B cell (primary cell): ENCODE measurements around the gene PIAS4.

Experiments used
- EZH2 ChIP-seq: IDR thresholded peaks from 2 replicates; pipeline ENCODE4 v1.6.1; 2012; ENCODE audit warnings: borderline replicate concordance, low read depth, mild to moderate bottlenecking, moderate library complexity, low read length; ENCODE audit not compliant: insufficient read depth, poor library complexity, severe bottlenecking
- TF ChIP-seq, protein P1 (sequence below): fragments of 200-600 bp; IDR thresholded peaks from one replicate; pipeline ENCODE4 v1.8.0; 2022; ENCODE audit warnings: antibody characterized with exemption, mild to moderate bottlenecking

DNA sequence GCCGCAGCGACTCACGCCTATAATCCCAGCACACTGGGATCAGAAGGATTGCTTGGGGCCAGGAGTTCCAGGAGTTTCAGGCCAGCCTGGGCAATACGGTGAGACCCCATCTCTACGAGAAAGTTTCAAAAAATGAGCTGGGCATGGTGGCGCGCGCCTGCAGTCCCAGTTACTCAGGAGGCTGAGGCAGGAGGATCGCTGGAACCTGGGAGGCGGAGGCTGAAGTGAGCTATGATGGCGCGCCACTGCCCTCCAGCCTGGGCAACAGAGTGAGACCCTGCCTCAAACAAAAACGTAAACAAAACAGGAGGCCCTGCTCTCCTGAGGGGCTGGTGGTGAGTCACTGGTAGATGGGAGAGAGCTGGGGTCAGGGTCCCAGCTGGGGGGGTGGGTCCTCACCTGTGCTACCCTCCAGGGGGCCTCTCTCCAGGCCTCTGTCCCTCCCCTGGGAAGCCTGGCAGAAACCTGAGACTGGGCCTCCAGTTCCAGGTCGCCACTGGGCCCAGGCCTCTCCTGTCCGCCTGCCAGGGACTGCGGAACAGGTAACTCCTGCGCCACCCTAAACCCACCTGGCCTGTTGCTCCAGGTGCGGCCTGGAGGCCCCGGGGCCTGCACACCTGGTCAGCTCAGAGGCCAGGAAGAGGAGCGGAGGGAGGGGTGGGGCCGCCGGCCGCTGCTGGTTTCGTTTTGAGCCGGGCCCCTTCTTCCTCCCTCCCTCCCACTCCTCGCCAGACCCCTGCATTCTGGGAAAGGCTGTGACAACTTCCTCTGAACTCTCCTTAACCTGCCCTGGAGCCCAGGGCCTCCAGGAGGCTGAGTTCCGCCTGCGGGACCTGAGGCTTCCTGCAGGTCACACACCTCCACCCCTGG is 76.4 kb downstream of the PIAS4 start:
- TF ChIP-seq, protein P1, sequence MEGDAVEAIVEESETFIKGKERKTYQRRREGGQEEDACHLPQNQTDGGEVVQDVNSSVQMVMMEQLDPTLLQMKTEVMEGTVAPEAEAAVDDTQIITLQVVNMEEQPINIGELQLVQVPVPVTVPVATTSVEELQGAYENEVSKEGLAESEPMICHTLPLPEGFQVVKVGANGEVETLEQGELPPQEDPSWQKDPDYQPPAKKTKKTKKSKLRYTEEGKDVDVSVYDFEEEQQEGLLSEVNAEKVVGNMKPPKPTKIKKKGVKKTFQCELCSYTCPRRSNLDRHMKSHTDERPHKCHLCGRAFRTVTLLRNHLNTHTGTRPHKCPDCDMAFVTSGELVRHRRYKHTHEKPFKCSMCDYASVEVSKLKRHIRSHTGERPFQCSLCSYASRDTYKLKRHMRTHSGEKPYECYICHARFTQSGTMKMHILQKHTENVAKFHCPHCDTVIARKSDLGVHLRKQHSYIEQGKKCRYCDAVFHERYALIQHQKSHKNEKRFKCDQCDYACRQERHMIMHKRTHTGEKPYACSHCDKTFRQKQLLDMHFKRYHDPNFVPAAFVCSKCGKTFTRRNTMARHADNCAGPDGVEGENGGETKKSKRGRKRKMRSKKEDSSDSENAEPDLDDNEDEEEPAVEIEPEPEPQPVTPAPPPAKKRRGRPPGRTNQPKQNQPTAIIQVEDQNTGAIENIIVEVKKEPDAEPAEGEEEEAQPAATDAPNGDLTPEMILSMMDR, result no peak
- TF ChIP-seq EZH2, result no peak
